Naive thymus-derived CD8-positive, alpha-beta T cell (primary cell): ENCODE measurements around the gene CCDC47. TPM values are rescaled to one million over a fixed set of nuclear protein-coding genes. Genes with fewer than 3 reads are reported as not detected.
"Not testable (repeated sequence)": the region's sequence is repeated elsewhere in the genome, so short reads cannot be mapped to it uniquely, and the experiment has no call there.

Source experiments
- ATAC-seq, 2 donors: fragments of 150-1000 bp; cut with Tn5 transposase in 1 of 2; sonication (Bioruptor Pico), chemical (Tn5 transposase) in 1 of 2; 1 replicate in 1 of 2; 2 replicates in 1 of 2; pipeline ENCODE4 v1.10.0; 2021; ENCODE audit warnings: mild to moderate bottlenecking in 2 of 2, moderate library complexity in 2 of 2
- POLR2A ChIA-PET: fragments of 350-600 bp; sonication (Branson Sonifier 250); formaldehyde crosslinking; loops from one replicate; lab custom pipeline; 2021; ENCODE audit warnings: antibody characterized with exemption; lab: Charles Lee
- DNase-seq, 10 donors: peaks; one replicate each; pipeline versions ENCODE4 v3.0.0 to v3.0.0-alpha.2; 2020 to 2022
- H3K27ac Mint-ChIP-seq, 10 donors: one replicate each; pipeline ENCODE4 v1.8.0; 2020 to 2022; ENCODE audit warnings: mild to moderate bottlenecking in 10 of 10, mixed read lengths in 10 of 10, moderate library complexity in 4 of 10, inconsistent platforms in 1 of 10
- H3K27me3 Mint-ChIP-seq, 5 donors: one replicate each; pipeline ENCODE4 v1.8.0; 2021 to 2022; ENCODE audit warnings: mixed read lengths in 5 of 5
- H3K36me3 Mint-ChIP-seq, 3 donors: one replicate each; pipeline ENCODE4 v1.8.0; 2020 to 2022; ENCODE audit warnings: mixed read lengths in 3 of 3, mild to moderate bottlenecking in 2 of 3, inconsistent platforms in 1 of 3
- H3K4me1 Mint-ChIP-seq, 4 donors: one replicate each; pipeline ENCODE4 v1.8.0; 2021 to 2022; ENCODE audit warnings: mixed read lengths in 4 of 4
- H3K4me3 Mint-ChIP-seq, 10 donors: one replicate each; pipeline ENCODE4 v1.8.0; 2020 to 2022; ENCODE audit warnings: mild to moderate bottlenecking in 10 of 10, mixed read lengths in 10 of 10, moderate library complexity in 6 of 10, inconsistent platforms in 1 of 10
- H3K9me3 Mint-ChIP-seq, 9 donors: one replicate each; pipeline ENCODE4 v1.8.0; 2020 to 2022; ENCODE audit warnings: mixed read lengths in 9 of 9, mild to moderate bottlenecking in 3 of 9, inconsistent platforms in 1 of 9, moderate library complexity in 1 of 9
- polyA plus RNA-seq, 3 donors: library from polyadenylated mRNA; unstranded; fragments of 300-500 nt; fragmentation: Illumina TruSeq; gene quantifications; one replicate each; pipeline ENCODE4 v1.2.3, GENCODE V29; 2021
- total RNA-seq, 8 experiments: library from RNA in 2 of 8; stranded (reverse) in 2 of 8; gene quantifications; one replicate each; pipeline ENCODE4 v1.2.3 and lab custom pipeline; 2021 to 2026

CCDC47 gene
- total and polyA plus RNA-seq, 5 experiments from 2014 or later, result 21.8 to 34.9 (median 29.5) TPM

- Mint-ChIP-seq H3K36me3 (peaks cover 0 to 90% (median 21%) of the 10 kb centered on the region in 3 donors), H3K9me3 (no peaks in the 10 kb centered on the region), H3K27ac (peak overlapping the region in 1 of 10 donors; percentile 25), H3K4me1 (peaks cover 0 to 14% (median 3%) of the 10 kb centered on the region in 4 donors), H3K27me3 (no peaks in the 10 kb centered on the region), H3K4me3 (no peak overlapping the region)
- no peak for DNase-seq
- POLR2A ChIA-PET, result interaction anchor here (0.6 to 2.0 kb wide), 2 partner anchors 15 to 36 kb away, joined by 4 to 8 read pairs; partner anchors contain the start of gene CCDC47
- no peak for ATAC-seq
Measured at GRCh38 chr17:63758428-63758827, 15.0 kb downstream of the CCDC47 start.

GRCh38 chr17:63754046-63754445 is 19.4 kb downstream of the CCDC47 start:
- POLR2A ChIA-PET, result interaction anchor here (1.0 kb wide), 1 partner anchor 52 kb away, joined by 3 read pairs; no protein-coding TSS in a partner anchor
- no peak for ATAC-seq
- peaks cover 0 to 83% (median 13%) of the 10 kb centered on the region in 3 donors for H3K36me3 Mint-ChIP-seq
- H3K4me1 Mint-ChIP-seq, result peaks cover 7 to 14% (median 10%) of the 10 kb centered on the region in 4 donors
- no peaks in the 10 kb centered on the region for H3K9me3 Mint-ChIP-seq
- DNase-seq, result no peak
- no peak overlapping the region for H3K27ac Mint-ChIP-seq
- H3K27me3 Mint-ChIP-seq, result no peaks in the 10 kb centered on the region
- H3K4me3 Mint-ChIP-seq, result no peak overlapping the region

GRCh38 chr17:63753215-63753614 is 20.2 kb downstream of the CCDC47 start:
- no peaks in the 10 kb centered on the region for H3K9me3 Mint-ChIP-seq
- ATAC-seq, result no peak
- H3K4me1 Mint-ChIP-seq, result peaks cover 5 to 14% (median 10%) of the 10 kb centered on the region in 4 donors
- no peak overlapping the region for H3K4me3 Mint-ChIP-seq
- no peaks in the 10 kb centered on the region for H3K27me3 Mint-ChIP-seq
- POLR2A ChIA-PET, result interaction anchor here (0.8 to 1.3 kb wide), 2 partner anchors 52 to 55 kb away, joined by 3 to 6 read pairs; no protein-coding TSS in a partner anchor
- no peak for DNase-seq
- peaks cover 0 to 84% (median 10%) of the 10 kb centered on the region in 3 donors for H3K36me3 Mint-ChIP-seq
- H3K27ac Mint-ChIP-seq, result peak overlapping the region in 2 of 10 donors; percentile 32 to 35

- H3K27ac Mint-ChIP-seq, result peak overlapping the region in 4 of 10 donors; percentile 15 to 35 (median 28)
Measured at GRCh38 chr17:63752707-63753106, 20.7 kb downstream of the CCDC47 start.

GRCh38 chr17:63751806-63752205 is 21.6 kb downstream of the CCDC47 start:
- Mint-ChIP-seq H3K4me1 (peaks cover 5 to 14% (median 10%) of the 10 kb centered on the region in 4 donors), H3K27ac (peak overlapping the region; percentile 51 to 88 (median 84)), H3K36me3 (peaks cover 0 to 84% (median 10%) of the 10 kb centered on the region in 3 donors), H3K9me3 (no peaks in the 10 kb centered on the region), H3K27me3 (no peaks in the 10 kb centered on the region), H3K4me3 (peak overlapping the region; percentile 17 to 70 (median 46))
- POLR2A ChIA-PET, result interaction anchor here (0.7 to 1.9 kb wide), 4 partner anchors 11 to 57 kb away, joined by 3 to 10 read pairs (median 6); partner anchors contain the start of gene STRADA
- ATAC-seq (peak; percentile 82 to 87), DNase-seq (peak in 4 of 10 donors; percentile 17 to 35 (median 32))

More at GRCh38 chr17:63752707-63753106, 20.7 kb downstream of the CCDC47 start:
- peaks cover 5 to 14% (median 10%) of the 10 kb centered on the region in 4 donors for H3K4me1 Mint-ChIP-seq
- no peak overlapping the region for H3K4me3 Mint-ChIP-seq
- no peaks in the 10 kb centered on the region for H3K27me3 Mint-ChIP-seq
- POLR2A ChIA-PET, result interaction anchor here (0.6 to 1.9 kb wide), 6 partner anchors 12 to 57 kb away, joined by 3 to 10 read pairs (median 3); partner anchors contain the start of gene STRADA
- H3K9me3 Mint-ChIP-seq, result no peaks in the 10 kb centered on the region
- ATAC-seq (no peak), DNase-seq (no peak)
- peaks cover 0 to 83% (median 10%) of the 10 kb centered on the region in 3 donors for H3K36me3 Mint-ChIP-seq

- H3K36me3 Mint-ChIP-seq, result peaks cover 0 to 12% (median 3%) of the 10 kb centered on the region in 3 donors
- peak within 1 kb of the TSS; percentile 86 to 98 (median 93) for H3K4me3 Mint-ChIP-seq
- H3K9me3 Mint-ChIP-seq, result no peaks in the 10 kb centered on the region
- H3K27me3 Mint-ChIP-seq, result no peaks in the 10 kb centered on the region
- H3K27ac Mint-ChIP-seq, result peak within 1 kb of the TSS; percentile 91 to 98 (median 96)
- peaks cover 15 to 28% (median 19%) of the 10 kb centered on the region in 4 donors for H3K4me1 Mint-ChIP-seq
- DNase-seq (peak; percentile 93 to 99 (median 98)), ATAC-seq (peak; percentile 83 to 88)
- POLR2A ChIA-PET, result interaction anchor here (0.7 to 8.9 kb wide), 27 partner anchors 8 to 765 kb away, joined by 3 to 127 read pairs (median 5); partner anchors contain the start of genes CCDC47, CEP95, DCAF7 and DDX42
Measured at GRCh38 chr17:63741408-63742173, 31.8 kb downstream of the CCDC47 start, which contains the start of gene STRADA. Gene STRADA, minus strand, starts transcription at chr17:63741799. Its CDS starts 13,430 bp downstream, at chr17:63728369.

GRCh38 chr17:63741143-63741407 is 32.3 kb downstream of the CCDC47 start:
- POLR2A ChIA-PET, result interaction anchor here (0.7 to 8.9 kb wide), 12 partner anchors 11 to 405 kb away, joined by 3 to 127 read pairs (median 6); partner anchors contain the start of genes CCDC47, DCAF7, DDX42 and LIMD2
- ATAC-seq (no peak), DNase-seq (no peak)
- peak overlapping the region; percentile 91 to 98 (median 96) for H3K27ac Mint-ChIP-seq
- H3K36me3 Mint-ChIP-seq, result peaks cover 0 to 8% (median 1%) of the 10 kb centered on the region in 3 donors
- peaks cover 15 to 28% (median 19%) of the 10 kb centered on the region in 4 donors for H3K4me1 Mint-ChIP-seq
- no peaks in the 10 kb centered on the region for H3K27me3 Mint-ChIP-seq
- no peaks in the 10 kb centered on the region for H3K9me3 Mint-ChIP-seq
- peak overlapping the region; percentile 86 to 98 (median 93) for H3K4me3 Mint-ChIP-seq

- Mint-ChIP-seq H3K36me3 (peaks cover 0 to 3% (median 0%) of the 10 kb centered on the region in 3 donors), H3K4me3 (peak overlapping the region; percentile 86 to 98 (median 93)), H3K9me3 (no peaks in the 10 kb centered on the region), H3K27me3 (no peaks in the 10 kb centered on the region), H3K4me1 (peaks cover 15 to 28% (median 19%) of the 10 kb centered on the region in 4 donors), H3K27ac (peak overlapping the region; percentile 91 to 98 (median 96))
- DNase-seq, result peak in 3 of 10 donors; percentile 5 to 15 (median 11)
- no peak for ATAC-seq
- POLR2A ChIA-PET, result interaction anchor here (0.7 to 8.9 kb wide), 14 partner anchors 10 to 405 kb away, joined by 3 to 127 read pairs (median 5); partner anchors contain the start of genes CCDC47, DCAF7, DDX42 and LIMD2
Measured at GRCh38 chr17:63740464-63741142, 32.8 kb downstream of the CCDC47 start.

- no peak for DNase-seq
- Mint-ChIP-seq H3K27me3 (no peaks in the 10 kb centered on the region), H3K36me3 (no peaks in the 10 kb centered on the region), H3K9me3 (no peaks in the 10 kb centered on the region), H3K4me3 (no peak overlapping the region), H3K4me1 (peaks cover 7 to 18% (median 13%) of the 10 kb centered on the region in 4 donors), H3K27ac (peak overlapping the region in 1 of 10 donors; percentile 43)
- POLR2A ChIA-PET, result interaction anchor here (0.9 to 8.9 kb wide), 5 partner anchors 14 to 91 kb away, joined by 3 to 127 read pairs (median 3); no protein-coding TSS in a partner anchor
- ATAC-seq, result no peak
Measured at GRCh38 chr17:63735691-63736090, 37.7 kb downstream of the CCDC47 start.

- Mint-ChIP-seq H3K36me3 (peaks cover 0 to 34% (median 9%) of the 10 kb centered on the region in 3 donors), H3K27ac (peak overlapping the region in 3 of 10 donors; percentile 15 to 80 (median 40)), H3K27me3 (no peaks in the 10 kb centered on the region), H3K9me3 (no peaks in the 10 kb centered on the region), H3K4me1 (peaks cover 0 to 8% (median 4%) of the 10 kb centered on the region in 4 donors), H3K4me3 (no peak overlapping the region)
- DNase-seq, result no peak
- POLR2A ChIA-PET, result interaction anchor here (0.9 to 4.2 kb wide), 3 partner anchors 10 to 25 kb away, joined by 3 to 23 read pairs (median 7); no protein-coding TSS in a partner anchor
- no peak for ATAC-seq
Measured at GRCh38 chr17:63722403-63722802, 51.0 kb downstream of the CCDC47 start.

- not testable (repeated sequence) for DNase-seq, H3K27ac Mint-ChIP-seq, H3K27me3 Mint-ChIP-seq, H3K9me3 Mint-ChIP-seq, ATAC-seq, H3K4me3 Mint-ChIP-seq
- peaks cover 0 to 12% (median 6%) of the 10 kb centered on the region in 4 donors for H3K4me1 Mint-ChIP-seq
- peaks cover 0 to 33% (median 3%) of the 10 kb centered on the region in 3 donors for H3K36me3 Mint-ChIP-seq
- POLR2A ChIA-PET, result interaction anchor here (1.2 to 4.2 kb wide), 2 partner anchors 10 to 23 kb away, joined by 6 to 23 read pairs; no protein-coding TSS in a partner anchor
Measured at GRCh38 chr17:63720194-63720593, 53.2 kb downstream of the CCDC47 start.
